Stimulated activated CD8-positive, alpha-beta memory T cell treated with anti-CD3 and anti-CD28 coated beads, Interleukin-7, amount 100 ng/mL, for 4 hours (primary cell): ENCODE measurements around the gene SRP9.
"Not testable (repeated sequence)": the region's sequence is repeated elsewhere in the genome, so short reads cannot be mapped to it uniquely, and the experiment has no call there.

Experiments
- DNase-seq, 2 donors: peaks; one replicate each; pipeline ENCODE4 v3.0.0-alpha.2; 2020; ENCODE audit warnings: low read depth in 2 of 2

The SRP9 gene

GRCh38 chr1:225755671-225756319 is 21.8 kb upstream of the SRP9 start:
- DNase-seq: no peak

GRCh38 chr1:225757927-225758656 is 19.5 kb upstream of the SRP9 start:
- DNase-seq: no peak

- not testable (repeated sequence) for DNase-seq
Measured at GRCh38 chr1:225759972-225760371, 17.7 kb upstream of the SRP9 start.

GRCh38 chr1:225760531-225760930 is 17.1 kb upstream of the SRP9 start:
- no peak for DNase-seq

GRCh38 chr1:225761395-225761794 is 16.2 kb upstream of the SRP9 start:
- not testable (repeated sequence) for DNase-seq

- DNase-seq: no peak
Measured at GRCh38 chr1:225762002-225762441, 15.6 kb upstream of the SRP9 start.

GRCh38 chr1:225762444-225762843 is 15.2 kb upstream of the SRP9 start:
- no peak for DNase-seq

- DNase-seq: no peak
Measured at GRCh38 chr1:225763716-225764548, 13.7 kb upstream of the SRP9 start.

GRCh38 chr1:225765982-225766674 is 11.5 kb upstream of the SRP9 start:
- no peak for DNase-seq

GRCh38 chr1:225766967-225767633 is 10.5 kb upstream of the SRP9 start:
- DNase-seq: no peak

- no peak for DNase-seq
Measured at GRCh38 chr1:225767634-225768540, 9.7 kb upstream of the SRP9 start.

- DNase-seq: no peak
Measured at GRCh38 chr1:225768662-225769426, 8.8 kb upstream of the SRP9 start.

- DNase-seq: no peak
Measured at GRCh38 chr1:225769687-225770086, 7.9 kb upstream of the SRP9 start.

GRCh38 chr1:225770561-225771248 is 6.9 kb upstream of the SRP9 start:
- no peak for DNase-seq

GRCh38 chr1:225771661-225772322 is 5.8 kb upstream of the SRP9 start:
- no peak for DNase-seq

- DNase-seq: no peak
Measured at GRCh38 chr1:225772323-225772768, 5.3 kb upstream of the SRP9 start.

- no peak for DNase-seq
Measured at GRCh38 chr1:225772848-225773247, 4.8 kb upstream of the SRP9 start.
